NCI-H460 (cell line): Measurements from ENCODE around the gene ZC3H18. TPM values are rescaled to one million over a fixed set of nuclear protein-coding genes. Genes with fewer than 3 reads are reported as not detected.
"Not testable (repeated sequence)": the region's sequence is repeated elsewhere in the genome, so short reads cannot be mapped to it uniquely, and the experiment has no call there.

Experiments
- DNase-seq: peaks from one replicate; pipeline ENCODE4 v3.0.0-alpha.2; 2016; ENCODE audit warnings: low read depth; ENCODE audit errors: extremely low read depth
- total RNA-seq: library from RNA; depleted of rRNA; stranded (reverse); fragments of >200 nt; shearing (Covaris generic); gene quantifications from 2 replicates; pipeline ENCODE4 v1.2.3, GENCODE V29; 2014

The ZC3H18 gene
- total RNA-seq, 1 experiment from 2014 or later = 12.8 TPM

DNA sequence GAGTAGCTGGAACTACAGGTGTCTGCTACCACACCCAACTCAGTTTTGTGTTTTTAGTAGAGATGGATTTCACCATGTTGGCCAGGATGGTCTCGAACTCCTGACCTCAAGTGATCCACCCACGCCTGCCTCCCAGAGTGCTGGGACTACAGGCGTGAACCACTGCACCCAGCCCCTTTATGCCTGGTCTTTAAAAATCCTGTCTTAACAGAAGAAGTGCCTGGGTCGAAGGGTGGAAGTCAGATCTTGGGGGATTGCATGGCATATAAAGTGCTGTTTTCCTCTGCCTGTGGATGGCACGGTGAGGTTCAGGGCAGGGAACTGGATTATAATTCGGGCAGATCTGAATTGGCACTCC, 30.3 kb downstream of the ZC3H18 start:
- DNase-seq = no peak

DNA sequence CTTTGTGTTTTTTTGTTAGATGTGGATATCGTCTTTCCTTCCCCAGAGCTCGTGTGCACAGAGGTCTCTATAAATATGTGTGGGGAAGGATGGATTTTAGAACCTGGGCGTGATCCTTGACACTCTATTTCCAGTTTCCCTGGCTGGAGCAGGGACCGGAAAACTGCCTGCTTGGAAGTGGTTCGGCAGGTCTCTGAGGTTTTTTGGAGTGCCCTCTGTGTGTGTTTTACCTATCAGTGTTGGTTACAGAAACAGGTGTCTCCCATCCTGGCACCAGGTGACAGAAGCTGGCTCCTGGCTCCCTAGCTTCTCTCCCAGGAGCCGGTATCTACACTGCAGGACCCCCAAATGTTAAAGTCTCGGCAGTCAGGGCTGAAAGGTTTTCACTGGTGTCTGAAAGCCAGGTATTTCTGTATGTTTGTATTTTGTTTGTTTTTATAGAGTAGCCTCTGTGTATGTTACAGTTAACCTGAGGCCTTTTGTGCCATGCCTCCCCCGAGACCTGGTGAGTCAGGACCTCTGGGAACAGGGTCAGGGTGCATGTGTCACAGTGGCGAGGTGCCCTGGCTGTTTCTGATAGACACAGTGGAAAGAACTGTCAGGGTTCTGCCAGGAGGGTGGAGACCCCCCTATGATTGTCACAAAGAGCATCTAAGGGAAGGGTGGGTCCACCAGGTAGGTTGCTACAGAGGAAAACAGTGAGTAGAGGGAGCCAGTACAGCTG, 31.3 kb downstream of the ZC3H18 start:
- no peak for DNase-seq

DNA sequence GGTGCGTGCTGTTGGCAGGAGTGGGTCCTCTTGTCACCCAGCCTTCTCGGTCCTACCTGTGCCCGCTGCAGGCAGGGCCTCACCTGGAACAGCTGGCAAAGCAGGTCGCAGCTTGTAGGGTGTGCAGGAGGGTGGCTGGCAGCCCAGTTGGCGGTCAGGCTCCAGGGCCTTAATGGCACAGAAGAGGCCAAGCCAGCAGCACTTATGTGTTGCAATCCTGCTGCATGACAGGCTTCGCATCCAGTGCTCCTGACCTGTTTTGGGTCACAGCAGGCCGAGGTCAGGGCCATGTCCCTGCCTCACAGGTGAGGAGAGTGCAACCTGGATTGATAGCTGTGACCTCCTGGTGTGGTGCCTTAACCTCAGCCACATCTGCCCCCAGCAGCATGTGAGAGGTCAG, 31.9 kb downstream of the ZC3H18 start:
- DNase-seq = no peak

DNA sequence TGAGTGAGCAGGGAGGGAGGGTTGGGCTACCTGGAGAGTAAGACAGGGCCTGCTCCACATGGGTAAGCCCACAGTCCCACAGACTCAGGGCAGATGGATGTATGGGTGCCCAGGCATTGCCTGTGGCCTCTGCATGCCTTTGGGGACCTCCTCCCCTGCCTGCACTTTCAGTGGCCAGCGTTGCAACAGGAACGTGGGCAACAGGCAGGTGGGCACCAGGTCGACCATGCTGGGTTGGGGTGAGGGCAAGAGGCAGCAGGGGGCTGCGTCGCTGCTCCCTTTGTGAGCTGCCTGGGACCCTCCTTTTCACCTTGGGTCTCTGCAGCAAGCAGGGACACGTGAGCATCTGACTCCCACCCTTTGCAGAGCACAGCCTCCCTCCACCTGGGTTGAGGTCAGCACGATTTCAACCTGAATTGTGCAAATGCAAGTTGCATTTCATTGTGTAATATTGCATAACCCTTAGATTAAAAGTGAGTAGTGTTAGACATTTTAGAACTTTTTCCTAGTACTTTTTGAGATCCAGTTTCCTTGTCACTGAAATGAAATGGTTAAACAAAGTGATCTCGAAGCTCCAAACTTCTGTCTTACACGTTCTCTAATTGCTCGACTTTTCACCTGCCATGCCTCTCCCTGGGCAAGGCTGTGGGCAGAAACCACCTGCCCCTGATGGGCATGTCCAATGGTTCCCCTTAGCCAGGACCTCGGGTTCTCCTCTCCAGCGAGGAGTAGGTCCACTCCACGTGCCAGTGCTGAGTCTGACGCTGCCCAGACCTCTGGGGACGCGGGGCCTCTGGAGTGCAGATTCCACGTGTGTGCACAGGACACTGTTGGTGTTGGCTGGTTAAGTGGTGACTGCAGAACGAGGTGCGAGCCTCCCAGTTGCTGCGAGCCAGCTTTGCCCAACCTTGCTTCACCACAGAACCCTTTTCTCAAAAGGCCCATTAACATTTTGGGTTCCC, 35.3 kb downstream of the ZC3H18 start:
- DNase-seq = no peak

DNA sequence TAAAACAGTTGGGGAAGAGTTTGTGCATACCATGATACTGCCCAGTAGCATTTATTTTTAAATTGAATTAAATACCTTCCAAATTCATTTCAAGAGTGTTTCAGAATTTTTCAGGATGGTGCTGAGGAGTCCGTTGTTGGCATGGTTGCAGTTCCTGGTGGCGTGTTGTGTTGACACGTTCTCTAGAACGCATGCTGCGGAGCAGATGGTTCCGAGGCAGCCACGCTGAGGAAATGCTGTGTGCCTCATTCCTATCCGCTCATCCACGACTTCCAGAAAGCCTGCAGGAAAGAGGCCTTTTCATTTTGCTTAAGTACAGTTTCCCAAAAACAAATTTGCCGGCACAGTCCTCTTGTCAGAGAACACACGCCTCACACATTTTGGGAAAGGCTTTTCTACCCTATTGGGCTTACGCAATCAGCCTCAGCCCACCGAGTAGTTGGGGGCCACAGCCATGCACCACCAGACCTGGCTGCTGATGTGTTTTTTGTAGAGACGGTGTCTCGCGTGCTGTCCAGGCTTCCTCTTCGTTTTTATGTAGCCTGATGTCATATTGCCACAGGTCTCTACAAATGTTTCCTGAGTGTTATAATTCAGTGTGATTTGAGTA, 36.0 kb downstream of the ZC3H18 start:
- DNase-seq = no peak

DNA sequence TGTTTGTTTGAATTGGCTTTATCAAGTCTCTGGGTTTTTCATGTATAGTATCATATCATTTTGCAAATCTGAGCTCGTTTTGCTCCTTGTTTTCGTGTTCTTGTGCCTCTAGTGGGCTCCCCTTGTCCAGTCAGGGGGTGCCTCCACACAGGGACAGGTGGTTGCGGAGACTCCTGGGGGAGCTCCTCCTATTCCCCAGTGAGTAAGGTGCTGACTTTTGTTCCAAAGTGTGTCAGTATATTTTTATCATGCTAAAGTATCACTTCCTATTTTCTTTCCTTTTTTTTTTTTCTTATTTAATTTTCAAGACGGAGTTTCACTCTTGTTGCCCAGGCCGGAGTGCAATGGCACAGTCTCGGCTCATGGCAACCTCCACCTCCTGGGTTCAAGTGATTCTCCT, 37.9 kb downstream of the ZC3H18 start:
- no peak for DNase-seq

DNA sequence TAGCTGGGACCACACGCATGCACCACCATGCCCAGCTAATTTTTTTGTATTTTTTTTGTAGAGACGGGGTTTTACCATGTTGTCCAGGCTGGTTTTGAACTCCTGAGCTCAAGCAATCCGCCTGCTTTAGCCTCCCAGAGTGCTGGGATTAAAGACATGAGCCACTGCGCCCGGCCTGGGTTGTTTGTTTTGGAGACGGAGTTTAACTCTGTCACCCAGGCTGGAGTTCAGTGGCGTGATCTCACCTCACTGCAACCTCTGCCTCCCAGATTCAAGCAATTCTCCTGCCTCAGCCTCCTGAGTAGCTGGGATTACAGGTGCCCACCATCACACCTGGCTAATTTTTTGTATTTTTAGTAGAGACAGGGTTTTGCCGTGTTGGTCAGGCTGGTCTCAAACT, 39.2 kb downstream of the ZC3H18 start:
- DNase-seq = not testable (repeated sequence)

DNA sequence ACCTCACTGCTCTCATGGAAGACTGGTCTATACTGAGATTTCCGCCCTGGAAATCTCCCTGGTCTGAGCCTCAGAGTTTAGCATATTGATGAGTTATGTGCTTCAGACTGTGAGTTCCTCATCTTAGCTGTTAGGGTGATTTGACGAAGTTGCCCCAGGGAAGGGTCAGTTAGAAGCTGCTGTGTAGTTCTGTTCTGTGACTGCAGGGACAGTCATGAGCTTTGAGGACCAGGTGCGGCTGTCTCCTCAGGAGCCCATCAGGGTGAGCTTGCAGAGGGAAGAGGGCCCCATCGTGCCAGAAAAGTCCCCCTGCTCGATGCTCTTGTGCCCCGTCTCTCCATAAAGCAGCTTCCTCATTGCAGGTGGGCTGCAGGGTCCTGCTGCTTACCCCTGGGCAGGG, 39.9 kb downstream of the ZC3H18 start:
- no peak for DNase-seq

DNA sequence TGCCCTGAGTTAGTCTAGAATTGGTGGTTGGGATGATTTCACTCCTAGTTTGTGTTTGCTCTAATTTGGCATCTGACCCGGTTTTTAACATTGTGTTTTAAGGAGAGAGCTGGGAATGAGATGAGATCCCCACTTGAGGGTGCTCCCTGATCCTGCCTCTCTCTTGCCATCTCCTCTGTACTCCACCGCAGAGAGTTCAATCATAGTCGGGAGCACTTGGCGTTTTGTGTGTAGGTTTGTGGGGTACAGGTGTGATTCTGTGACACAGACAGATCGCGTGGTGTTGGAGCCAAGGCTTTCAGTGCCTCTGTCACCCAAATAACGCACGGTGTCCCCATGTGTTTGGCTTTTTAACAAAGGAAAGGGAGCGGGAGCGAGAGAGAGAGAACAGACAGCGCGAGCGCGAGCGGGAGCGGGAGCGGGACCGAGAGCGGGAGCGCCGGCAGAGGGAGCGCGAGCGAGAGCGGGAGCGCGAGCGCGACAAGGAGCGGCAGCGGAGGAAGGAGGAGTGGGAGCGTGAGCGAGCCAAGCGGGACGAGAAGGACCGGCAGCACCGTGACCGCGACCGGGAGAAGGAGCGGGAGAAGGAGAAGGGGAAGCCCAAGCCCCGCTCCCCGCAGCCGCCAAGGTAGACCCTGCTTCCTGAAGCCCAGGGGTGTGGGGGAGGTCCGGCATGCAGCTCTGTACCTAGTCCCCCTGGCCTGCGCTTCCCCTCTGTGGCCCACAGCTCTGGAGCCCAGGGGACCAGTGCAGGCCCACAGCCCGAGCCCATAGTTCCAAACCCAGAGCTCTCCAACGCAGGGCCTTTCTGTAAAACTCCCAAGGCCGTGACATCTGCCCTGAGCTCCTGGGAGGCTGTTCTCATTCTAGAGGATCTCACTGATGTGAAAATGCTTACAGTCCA, 41.0 kb downstream of the ZC3H18 start:
- DNase-seq = no peak

DNA sequence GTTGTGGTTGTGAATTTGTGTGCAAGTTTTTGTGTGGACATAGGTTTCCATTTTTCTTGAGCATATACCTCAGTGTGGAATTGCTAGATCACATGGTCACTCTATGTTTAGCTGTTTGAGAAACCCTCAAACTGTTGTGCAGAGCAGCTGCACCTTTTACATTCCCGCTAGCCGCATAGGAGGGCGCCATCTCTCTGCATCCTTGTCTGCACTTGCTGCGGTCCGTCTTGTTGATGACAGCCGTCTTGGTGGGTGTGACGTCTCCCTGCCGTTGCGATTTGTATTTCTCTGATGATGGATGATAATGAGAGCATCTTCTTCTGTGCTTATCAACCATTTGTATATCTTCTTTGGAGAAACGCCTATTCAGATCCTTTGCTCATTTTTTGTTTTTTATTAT, 43.1 kb downstream of the ZC3H18 start:
- no peak for DNase-seq

DNA sequence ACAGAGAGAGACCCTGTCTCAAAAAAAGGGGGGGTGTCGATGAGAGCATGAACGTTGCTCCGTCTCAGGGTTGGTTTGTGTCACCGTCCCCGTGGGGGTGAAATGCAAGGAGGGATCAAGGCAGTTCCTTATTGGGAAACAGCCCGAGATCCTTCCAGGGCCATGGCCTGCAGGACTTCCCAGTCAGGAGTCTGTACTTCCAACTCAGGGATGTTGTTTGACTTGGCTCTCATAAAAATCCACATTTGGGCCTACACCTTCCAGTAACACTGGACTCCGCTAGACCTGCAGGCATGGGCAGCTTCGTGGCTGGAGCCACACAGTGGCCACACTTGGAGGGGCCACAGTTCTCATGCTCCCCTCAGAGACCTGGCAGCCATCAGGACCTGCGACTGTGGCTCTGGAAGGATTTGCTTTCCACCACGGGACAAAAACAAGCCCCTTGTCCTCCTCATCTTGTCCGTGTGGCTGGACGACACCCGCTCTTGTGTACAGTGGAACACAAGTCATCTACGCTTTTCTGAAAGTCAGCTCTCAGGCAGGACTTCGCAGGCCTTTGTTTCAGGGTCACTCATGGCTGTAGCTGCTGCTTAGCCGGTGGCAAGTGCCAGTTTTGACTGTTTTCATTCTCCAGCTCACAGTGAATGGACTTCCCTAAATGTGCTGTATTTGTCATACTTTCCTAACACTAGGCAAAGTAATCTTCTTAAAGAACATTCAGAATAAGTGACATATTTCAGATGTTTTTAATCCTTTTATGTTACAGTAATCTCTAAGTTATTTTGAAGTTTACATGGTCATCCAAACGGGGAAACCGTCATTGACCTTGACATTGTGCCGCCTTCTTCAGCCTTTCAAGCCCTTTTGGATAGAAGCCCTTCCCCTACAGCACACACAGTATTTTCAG, 44.0 kb downstream of the ZC3H18 start:
- DNase-seq = no peak

DNA sequence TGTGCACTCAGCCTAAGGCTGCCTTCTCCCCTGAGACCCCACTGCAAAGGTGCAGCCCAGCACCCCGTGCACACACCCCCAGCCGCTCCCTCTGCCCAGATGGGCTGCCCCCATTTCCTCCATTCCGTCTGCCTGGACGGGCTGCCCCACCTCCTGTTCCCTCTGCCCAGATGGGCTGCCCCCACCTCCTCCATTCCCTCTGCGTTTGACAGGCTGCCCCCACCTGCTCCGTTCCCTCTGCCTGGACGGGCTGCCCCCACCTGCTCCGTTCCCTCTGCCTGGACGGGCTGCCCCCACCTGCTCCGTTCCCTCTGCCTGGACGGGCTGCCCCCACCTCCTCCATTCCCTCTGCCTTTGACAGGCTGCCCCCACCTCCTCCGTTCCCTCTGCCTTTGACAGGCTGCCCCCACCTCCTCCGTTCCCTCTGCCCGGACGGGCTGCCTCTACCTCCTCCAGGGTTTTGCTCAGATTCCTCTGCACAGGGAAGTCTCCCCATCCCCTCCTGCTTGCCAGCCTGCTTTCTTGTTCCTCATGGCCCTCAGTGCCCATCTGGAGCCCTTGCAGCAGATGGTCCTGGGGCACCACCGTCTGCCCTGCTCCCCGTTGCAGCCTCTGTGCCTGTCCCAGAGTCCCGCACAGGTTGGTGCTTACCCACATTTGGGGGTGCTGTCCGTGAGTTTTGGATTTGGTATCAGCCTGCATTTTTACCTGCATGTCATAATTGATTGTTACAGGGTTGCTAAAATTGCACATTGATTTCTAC, 44.8 kb downstream of the ZC3H18 start:
- DNase-seq = no peak

DNA sequence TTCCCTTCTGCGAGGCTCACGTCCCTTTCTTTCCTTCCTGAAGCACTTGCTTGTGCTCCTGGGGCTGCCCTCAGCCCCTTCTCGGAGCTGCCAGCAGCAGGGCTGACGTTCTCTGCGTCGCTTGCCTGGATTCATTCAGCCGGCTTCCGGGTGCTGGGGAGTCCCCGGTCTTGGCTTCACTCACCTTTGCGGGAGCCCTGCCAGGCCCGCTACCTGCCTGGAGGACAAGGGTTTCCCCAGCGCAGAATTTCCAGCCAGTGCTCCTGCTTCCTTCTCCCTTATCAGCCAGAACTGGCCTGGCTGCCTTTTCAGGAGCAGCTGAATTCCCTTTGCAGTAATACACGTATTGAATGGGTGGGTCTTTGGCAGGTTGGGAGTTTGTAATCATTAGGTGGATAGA, 46.1 kb downstream of the ZC3H18 start:
- DNase-seq = no peak

DNA sequence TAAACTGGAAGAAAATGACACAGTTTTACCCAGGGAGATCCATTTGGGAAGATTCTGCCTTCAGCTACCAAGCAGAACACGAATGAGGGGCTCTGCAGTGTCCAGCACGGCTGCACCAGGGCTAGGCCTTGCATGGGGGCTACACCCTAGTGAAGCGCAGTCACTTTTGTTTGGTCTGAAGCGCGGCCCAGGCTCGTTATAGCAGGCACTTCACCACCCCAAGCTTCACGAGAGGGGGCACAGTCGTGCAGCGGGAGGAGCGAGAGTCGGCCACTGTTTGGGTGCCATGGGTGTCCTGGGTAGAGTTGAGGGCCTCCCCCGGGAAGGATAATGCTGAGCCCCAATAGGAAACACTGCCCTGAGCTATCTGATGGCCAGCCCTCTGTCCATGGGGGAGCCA, 46.5 kb downstream of the ZC3H18 start:
- no peak for DNase-seq

DNA sequence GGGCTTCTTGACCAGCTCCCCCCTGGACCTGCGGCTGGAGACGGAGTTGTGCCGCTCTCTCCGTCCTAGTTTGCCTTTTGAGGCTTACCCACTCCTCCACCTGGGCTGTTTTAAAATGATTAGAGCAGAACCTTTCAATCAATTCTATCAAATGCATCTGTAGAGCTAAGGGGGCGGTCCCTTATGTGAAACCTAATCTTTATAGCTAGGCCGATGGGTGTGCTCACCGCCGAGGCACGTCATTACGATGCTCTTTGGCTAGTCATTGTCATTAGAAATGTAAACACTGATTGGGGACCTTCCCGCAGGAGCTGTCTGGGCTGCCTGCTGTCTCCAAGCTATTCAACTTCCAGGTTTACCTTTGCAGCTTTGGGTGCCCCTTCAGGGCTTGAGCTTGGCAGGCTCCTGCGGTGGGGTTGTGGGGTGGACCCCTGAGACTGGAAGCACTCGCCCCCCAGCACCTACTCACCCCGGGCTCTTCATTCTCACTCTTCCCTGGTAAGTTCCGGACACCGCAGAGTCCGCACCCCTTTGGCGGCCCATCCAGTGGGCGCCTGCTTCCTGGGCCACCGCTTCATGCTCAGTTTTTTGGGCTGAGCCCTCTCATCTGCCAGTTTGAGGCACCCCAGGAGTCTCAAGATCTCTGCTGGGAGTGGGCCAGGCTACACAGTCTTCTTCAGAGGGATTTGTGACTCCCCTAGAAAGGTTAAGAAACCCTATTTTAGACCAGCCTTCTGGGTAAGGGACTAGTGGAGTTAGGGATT, 47.2 kb downstream of the ZC3H18 start:
- no peak for DNase-seq

DNA sequence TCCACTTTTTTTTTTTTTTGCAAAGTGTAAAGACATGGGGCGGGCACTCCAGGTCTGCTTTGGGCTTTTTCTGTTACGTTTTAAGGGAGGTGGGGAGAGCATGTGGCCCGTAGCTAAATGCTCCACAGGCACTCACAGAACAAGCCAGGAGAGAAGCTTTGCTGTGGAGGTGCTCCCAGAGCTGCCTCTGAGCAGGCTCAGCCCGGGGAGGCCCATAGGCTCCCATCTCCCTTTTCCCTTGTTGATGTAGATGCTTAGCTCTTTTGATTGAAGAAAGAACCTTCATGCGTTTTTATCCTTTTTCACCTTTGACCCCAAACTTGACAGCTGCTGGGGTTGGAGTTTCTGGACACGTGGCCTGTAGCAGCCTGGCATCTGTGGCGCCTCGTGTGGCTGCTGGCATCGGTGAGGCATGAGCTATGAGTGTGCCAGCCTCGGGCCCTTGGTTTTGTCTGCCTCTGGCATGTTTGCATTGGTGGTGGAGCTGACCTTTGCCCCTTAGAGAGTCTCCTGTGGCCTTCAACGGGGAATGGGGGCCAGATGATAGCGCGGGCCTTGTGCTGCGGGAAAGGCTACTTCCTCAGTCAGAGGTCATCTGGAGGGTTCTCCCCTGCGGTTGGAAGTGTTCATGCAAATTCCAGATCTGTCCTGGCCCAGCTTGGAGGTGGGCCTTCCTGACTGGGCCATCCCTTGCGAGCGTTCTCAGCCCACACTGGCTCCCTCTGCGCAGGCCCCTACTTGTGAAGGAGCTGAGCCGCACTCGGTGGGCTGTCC, 48.2 kb downstream of the ZC3H18 start:
- no peak for DNase-seq

DNA sequence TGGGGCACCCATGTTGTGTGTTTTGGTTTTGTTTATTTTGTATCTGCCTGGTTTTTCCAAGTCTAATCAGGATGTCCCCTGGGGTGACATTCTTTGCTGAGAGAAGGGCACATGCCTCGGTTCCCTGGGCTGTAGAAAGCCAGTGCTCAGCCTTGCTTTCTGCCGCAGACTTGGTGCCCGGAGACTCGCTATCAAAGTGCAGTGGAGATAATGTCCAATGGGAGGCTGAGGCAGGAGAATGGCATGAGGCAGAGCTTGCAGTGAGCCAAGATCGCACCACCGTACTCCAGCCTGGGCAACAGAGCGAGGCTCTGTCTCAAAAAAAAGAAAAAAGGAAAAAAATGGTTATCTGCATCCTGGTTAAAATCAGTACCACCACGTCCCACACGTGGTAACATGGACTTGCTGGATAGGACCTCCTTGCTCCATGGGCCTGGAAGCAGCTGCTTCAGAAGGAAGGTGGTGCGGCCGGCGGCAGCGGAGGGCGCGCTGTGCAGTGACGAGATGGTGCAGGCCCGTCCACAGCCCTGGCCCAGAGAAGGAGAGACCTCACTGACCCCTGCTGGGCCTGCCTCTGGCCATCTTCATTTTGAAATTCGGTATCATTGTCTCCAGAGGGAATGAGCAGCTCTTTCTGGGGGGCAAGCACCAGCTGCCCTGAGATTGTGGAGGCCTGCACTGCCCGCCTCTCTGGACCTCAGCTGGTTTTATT, 48.9 kb downstream of the ZC3H18 start:
- DNase-seq = no peak
